ENCODE data around the gene ADTRP.
"Not testable (repeated sequence)": the region's sequence is repeated elsewhere in the genome, so short reads cannot be mapped to it uniquely, and the experiment has no call there.

ADTRP gene

GRCh38 chr6:11802886-11803590 is 24.4 kb upstream of the ADTRP start:
- H3K36me3 ChIP-seq (replicated peaks) = no peaks in the 10 kb centered on the region
- no peaks in the 10 kb centered on the region for H3K27me3 ChIP-seq (replicated peaks)
- DNase-seq = no peak
- H3K4me3 ChIP-seq (ENCODE audit: low read depth, low read length) = no peak overlapping the region
- in situ Hi-C loops (cut with HindIII; ENCODE audit: low pct_ligation_motif_present, low sequenced_read_pairs) = no loop called here
- no peak overlapping the region for H3K27ac ChIP-seq
- TF ChIP-seq CTCF (IDR thresholded peaks at IDR 0.05; ENCODE audit: low read depth, low read length, missing control alignments) = no peak

GRCh38 chr6:11800531-11800930 is 21.9 kb upstream of the ADTRP start:
- H3K4me3 ChIP-seq (ENCODE audit: low read depth, low read length); in situ Hi-C loops (cut with HindIII; ENCODE audit: low pct_ligation_motif_present, low sequenced_read_pairs); H3K27me3 ChIP-seq (replicated peaks); DNase-seq; H3K27ac ChIP-seq; H3K36me3 ChIP-seq (replicated peaks): not testable (repeated sequence)

DNA sequence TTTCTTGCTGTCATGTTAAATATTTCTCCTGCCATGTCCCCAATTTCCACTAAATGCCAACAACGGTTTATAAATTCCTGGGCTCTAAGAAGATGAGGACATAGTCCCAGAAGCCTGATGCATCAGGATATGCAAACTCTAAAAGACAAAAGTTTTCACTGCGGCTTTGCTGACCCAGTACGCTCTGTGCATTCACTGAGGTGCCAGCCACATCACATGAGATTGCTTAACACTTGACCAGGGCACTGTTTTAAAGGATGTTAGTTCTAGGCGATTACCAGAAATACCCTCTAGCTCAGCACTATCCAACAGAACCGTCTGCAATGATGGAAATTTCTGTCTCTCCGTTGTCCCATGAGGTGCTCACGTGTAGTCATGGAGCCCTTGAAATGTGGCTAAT is 19.9 kb upstream of the ADTRP start:
- H3K27me3 ChIP-seq (replicated peaks) = no peaks in the 10 kb centered on the region
- DNase-seq = no peak
- no peak overlapping the region for H3K4me3 ChIP-seq (ENCODE audit: low read depth, low read length)
- H3K36me3 ChIP-seq (replicated peaks) = no peaks in the 10 kb centered on the region
- no peak overlapping the region for H3K27ac ChIP-seq
- in situ Hi-C loops (cut with HindIII; ENCODE audit: low pct_ligation_motif_present, low sequenced_read_pairs) = no loop called here
- TF ChIP-seq CTCF (IDR thresholded peaks at IDR 0.05; ENCODE audit: low read depth, low read length, missing control alignments) = no peak

- no peak for TF ChIP-seq CTCF (IDR thresholded peaks at IDR 0.05; ENCODE audit: low read depth, low read length, missing control alignments)
Measured at GRCh38 chr6:11798096-11798495, 19.5 kb upstream of the ADTRP start.

GRCh38 chr6:11796829-11797228 is 18.2 kb upstream of the ADTRP start:
- Histone ChIP-seq H3K27me3 (replicated peaks) (no peaks in the 10 kb centered on the region), H3K4me3 (ENCODE audit: low read depth, low read length) (no peak overlapping the region), H3K36me3 (replicated peaks) (no peaks in the 10 kb centered on the region), H3K27ac (no peak overlapping the region)
- no peak for TF ChIP-seq CTCF (IDR thresholded peaks at IDR 0.05; ENCODE audit: low read depth, low read length, missing control alignments)
- in situ Hi-C loops (cut with HindIII; ENCODE audit: low pct_ligation_motif_present, low sequenced_read_pairs) = no loop called here
- no peak for DNase-seq

More at GRCh38 chr6:11798096-11798495, 19.5 kb upstream of the ADTRP start:
- H3K36me3 ChIP-seq (replicated peaks) = no peaks in the 10 kb centered on the region
- H3K27me3 ChIP-seq (replicated peaks) = no peaks in the 10 kb centered on the region
- no peak for DNase-seq
- no peak overlapping the region for H3K4me3 ChIP-seq (ENCODE audit: low read depth, low read length)
- in situ Hi-C loops (cut with HindIII; ENCODE audit: low pct_ligation_motif_present, low sequenced_read_pairs) = no loop called here
- no peak overlapping the region for H3K27ac ChIP-seq

DNA sequence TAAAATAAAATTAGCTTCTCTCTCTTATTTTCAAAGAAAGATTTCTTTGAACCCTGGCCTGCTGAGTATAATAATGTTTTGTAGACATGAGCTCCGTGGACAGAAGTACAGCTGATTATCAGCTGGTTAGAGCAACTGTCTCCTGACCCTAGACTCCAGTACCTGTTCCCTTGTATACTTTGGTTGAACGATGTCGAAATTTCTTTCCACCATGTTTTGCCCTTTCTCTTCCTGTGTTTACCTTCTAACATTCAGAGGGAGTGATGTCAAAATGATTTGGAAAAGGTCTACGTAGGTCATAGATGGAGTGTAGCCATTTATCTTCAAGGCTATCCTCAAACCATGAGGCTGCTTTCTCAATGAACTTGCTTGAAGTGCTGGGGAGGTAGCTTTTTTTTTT is 16.8 kb upstream of the ADTRP start:
- in situ Hi-C loops (cut with HindIII; ENCODE audit: low pct_ligation_motif_present, low sequenced_read_pairs) = no loop called here

More for the DNA sequence above, 16.8 kb upstream of the ADTRP start:
- Histone ChIP-seq H3K27me3 (replicated peaks) (no peaks in the 10 kb centered on the region), H3K4me3 (ENCODE audit: low read depth, low read length) (no peak overlapping the region), H3K27ac (no peak overlapping the region), H3K36me3 (replicated peaks) (no peaks in the 10 kb centered on the region)
- DNase-seq = no peak
- no peak for TF ChIP-seq CTCF (IDR thresholded peaks at IDR 0.05; ENCODE audit: low read depth, low read length, missing control alignments)

All from brain microvascular endothelial cell (primary cell).